Keratinocyte (primary cell): ENCODE data around the gene CIP2A.

Experiments used
- CTCF ChIP-seq, 3 experiments: IDR thresholded peaks in 1 of 3; conservative IDR thresholded peaks in 1 of 3; optimal IDR thresholded peaks in 1 of 3; 2 replicates in 2 of 3; 3 replicates in 1 of 3; pipeline versions ENCODE3 to v1.5.1; 2011; ENCODE audit warnings: low read length in 3 of 3, mild to moderate bottlenecking in 3 of 3, moderate library complexity in 2 of 3, control low read depth in 1 of 3, inconsistent platforms in 1 of 3; ENCODE audit not compliant: insufficient read depth in 2 of 3; ENCODE audit errors: extremely low read depth in 1 of 3
- EZH2 ChIP-seq: IDR thresholded peaks from one replicate; pipeline ENCODE4 v1.6.1; 2012; ENCODE audit warnings: inconsistent platforms, mild to moderate bottlenecking, low read length, moderate library complexity

GRCh38 chr3:108605028-108605427, 15.8 kb upstream of the CIP2A start:
- TF ChIP-seq EZH2 (no peak), CTCF (optimal IDR thresholded peaks at IDR 0.05 in 1 of 3, IDR thresholded peaks at IDR 0.05 in 1 of 3, conservative IDR thresholded peaks at IDR 0.05 in 1 of 3; ENCODE audit: extremely low read depth in 1 of 3, insufficient read depth in 2 of 3, low read length in 3 of 3) (no peak)
